Panc1 (cell line): Measurements from ENCODE around the gene AP1B1. TPM values are rescaled to one million over a fixed set of nuclear protein-coding genes. Genes with fewer than 3 reads are reported as not detected.
"Not testable (repeated sequence)": the region's sequence is repeated elsewhere in the genome, so short reads cannot be mapped to it uniquely, and the experiment has no call there.

ENCODE experiments used
- ATAC-seq: fragments of 200-7000 bp; cut with Tn5 transposase; 2 replicates; pipeline ENCODE4 v1.9.1; 2020; ENCODE audit warnings: mild to moderate bottlenecking, moderate library complexity
- BruUV-seq: library from RNA; stranded (reverse); fragments of 400-500 nt; replicated peaks from 2 replicates; lab custom pipeline; 2021; lab: Mats Ljungman, UMichigan
- CTCF ChIA-PET: fragments of 300-600 bp; sonication (Branson Sonifier 250); formaldehyde crosslinking; loops from one replicate; lab custom pipeline; 2022; ENCODE audit warnings: antibody characterized with exemption; lab: Charles Lee
- POLR2A ChIA-PET: fragments of 300-600 bp; sonication (Branson Sonifier 250); formaldehyde crosslinking; loops from one replicate; lab custom pipeline; 2022; ENCODE audit warnings: antibody characterized with exemption; lab: Charles Lee
- DNase-seq: peaks from one replicate; pipeline ENCODE4 v3.0.0-alpha.2; 2010; ENCODE audit warnings: low read depth, low spot score
- H3K27ac ChIP-seq: 2 replicates; pipeline ENCODE4 v1.5.1; 2011; ENCODE audit warnings: mild to moderate bottlenecking, low read length, inconsistent platforms
- H3K27me3 ChIP-seq: fragments of 200-500 bp; sonication (Bioruptor generic); 2 replicates; pipeline ENCODE4 v1.6.0; 2014; ENCODE audit warnings: low read length, inconsistent platforms; ENCODE audit not compliant: control insufficient read depth, insufficient read depth
- H3K36me3 ChIP-seq: fragments of 200-500 bp; sonication (Bioruptor generic); 2 replicates; pipeline ENCODE4 v1.5.1; 2014; ENCODE audit warnings: inconsistent platforms, mild to moderate bottlenecking, low read length, moderate library complexity; ENCODE audit not compliant: control insufficient read depth, insufficient read depth
- H3K4me1 ChIP-seq: 2 replicates; pipeline ENCODE4 v1.5.1; 2011; ENCODE audit warnings: inconsistent platforms, mild to moderate bottlenecking, low read length, moderate library complexity; ENCODE audit not compliant: control insufficient read depth, insufficient read depth
- H3K4me3 ChIP-seq, 2 experiments: 2 replicates each; pipeline ENCODE4 v1.5.1; 2011 to 2012; ENCODE audit warnings: low read depth in 2 of 2, low read length in 2 of 2, mild to moderate bottlenecking in 2 of 2, inconsistent platforms in 1 of 2, moderate library complexity in 1 of 2
- H3K9me3 ChIP-seq: fragments of 200-500 bp; sonication (Bioruptor generic); 2 replicates; pipeline ENCODE4 v1.5.1; 2014; ENCODE audit warnings: low read depth, mild to moderate bottlenecking, inconsistent platforms, low read length, moderate library complexity; ENCODE audit not compliant: control insufficient read depth, insufficient read depth
- CTCF ChIP-seq: fragments of 450-650 bp; IDR thresholded peaks from 2 replicates; pipeline ENCODE4 v1.5.1; 2017; ENCODE audit warnings: mild to moderate bottlenecking
- POLR2AphosphoS5 ChIP-seq: IDR thresholded peaks from 2 replicates; pipeline ENCODE4 v1.6.1; 2012; ENCODE audit warnings: mild to moderate bottlenecking, low read depth, low read length, moderate library complexity
- SIN3A ChIP-seq: IDR thresholded peaks from 2 replicates; pipeline ENCODE4 v1.6.1; 2012; ENCODE audit warnings: low read depth, mild to moderate bottlenecking, low read length, moderate library complexity, borderline replicate concordance; ENCODE audit not compliant: insufficient read depth
- TCF7L2 ChIP-seq: IDR thresholded peaks from 2 replicates; pipeline ENCODE4 v1.6.1; 2011; ENCODE audit warnings: mild to moderate bottlenecking, low read depth, low read length, inconsistent platforms
- in situ Hi-C: cut with HindIII; loops from 2 replicates; pipeline ENCODE4 v1.10.0; 2016; ENCODE audit warnings: low sequenced_read_pairs, low pct_unique_long_range_greater_than_20kb
- intact Hi-C: fragments of 100-400 bp; cut with micrococcal nuclease; formaldehyde crosslinking; loops from one replicate; pipeline ENCODE4 v1.10.0; 2022; ENCODE audit not compliant: unreplicated experiment
- total RNA-seq: library from RNA; stranded (reverse); gene quantifications from one replicate; pipeline ENCODE4 v1.2.1, GENCODE V29; 2021; ENCODE audit not compliant: unreplicated experiment
- TF ChIP-seq, protein P1 (sequence below), 2 experiments: IDR thresholded peaks; 2 replicates each; pipeline ENCODE4 v1.6.1; 2011 to 2012; ENCODE audit warnings: low read depth in 2 of 2, control low read depth in 1 of 2, low read length in 1 of 2, mild to moderate bottlenecking in 1 of 2, moderate library complexity in 1 of 2; ENCODE audit not compliant: insufficient read depth in 1 of 2

Gene AP1B1
- total RNA-seq, 1 experiment from 2014 or later, result 48.6 TPM

DNA sequence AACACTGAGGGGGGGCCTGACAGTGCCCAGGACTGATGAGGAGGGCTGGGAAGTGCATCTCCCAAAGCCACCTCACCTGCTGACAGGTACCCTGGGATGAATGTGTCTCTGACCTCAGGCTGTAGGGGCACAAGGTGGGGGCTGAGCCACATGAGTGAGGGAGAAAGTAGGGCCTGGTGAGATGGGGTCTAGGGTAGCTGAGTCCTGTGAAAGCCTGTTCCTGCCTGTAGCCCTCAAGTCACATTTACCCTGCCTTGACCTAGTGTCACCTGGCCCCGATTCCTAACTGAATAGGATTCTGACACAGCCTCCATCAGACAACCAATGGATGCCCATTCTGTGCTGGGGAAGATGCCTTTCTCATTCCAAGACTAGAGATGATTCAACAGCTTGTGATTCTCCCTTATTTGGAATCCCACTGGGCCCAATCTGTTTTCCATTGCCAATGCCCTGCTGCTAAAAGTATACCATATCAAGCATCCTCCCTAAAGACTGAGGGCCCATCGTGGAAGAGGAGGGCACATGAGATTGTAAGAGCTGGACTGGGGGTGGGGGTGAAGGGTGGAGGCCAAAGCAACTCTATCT is 38.9 kb upstream of the AP1B1 start:
- POLR2A ChIA-PET, result no interaction called here
- no peak for DNase-seq
- Histone ChIP-seq H3K36me3 (no peaks in the 10 kb centered on the region), H3K9me3 (no peaks in the 10 kb centered on the region), H3K27me3 (no peaks in the 10 kb centered on the region; the same call in 1 of the 2 replicates), H3K4me3 (no peak overlapping the region), H3K27ac (no peak overlapping the region), H3K4me1 (no peaks in the 10 kb centered on the region)
- TF ChIP-seq, protein P1, sequence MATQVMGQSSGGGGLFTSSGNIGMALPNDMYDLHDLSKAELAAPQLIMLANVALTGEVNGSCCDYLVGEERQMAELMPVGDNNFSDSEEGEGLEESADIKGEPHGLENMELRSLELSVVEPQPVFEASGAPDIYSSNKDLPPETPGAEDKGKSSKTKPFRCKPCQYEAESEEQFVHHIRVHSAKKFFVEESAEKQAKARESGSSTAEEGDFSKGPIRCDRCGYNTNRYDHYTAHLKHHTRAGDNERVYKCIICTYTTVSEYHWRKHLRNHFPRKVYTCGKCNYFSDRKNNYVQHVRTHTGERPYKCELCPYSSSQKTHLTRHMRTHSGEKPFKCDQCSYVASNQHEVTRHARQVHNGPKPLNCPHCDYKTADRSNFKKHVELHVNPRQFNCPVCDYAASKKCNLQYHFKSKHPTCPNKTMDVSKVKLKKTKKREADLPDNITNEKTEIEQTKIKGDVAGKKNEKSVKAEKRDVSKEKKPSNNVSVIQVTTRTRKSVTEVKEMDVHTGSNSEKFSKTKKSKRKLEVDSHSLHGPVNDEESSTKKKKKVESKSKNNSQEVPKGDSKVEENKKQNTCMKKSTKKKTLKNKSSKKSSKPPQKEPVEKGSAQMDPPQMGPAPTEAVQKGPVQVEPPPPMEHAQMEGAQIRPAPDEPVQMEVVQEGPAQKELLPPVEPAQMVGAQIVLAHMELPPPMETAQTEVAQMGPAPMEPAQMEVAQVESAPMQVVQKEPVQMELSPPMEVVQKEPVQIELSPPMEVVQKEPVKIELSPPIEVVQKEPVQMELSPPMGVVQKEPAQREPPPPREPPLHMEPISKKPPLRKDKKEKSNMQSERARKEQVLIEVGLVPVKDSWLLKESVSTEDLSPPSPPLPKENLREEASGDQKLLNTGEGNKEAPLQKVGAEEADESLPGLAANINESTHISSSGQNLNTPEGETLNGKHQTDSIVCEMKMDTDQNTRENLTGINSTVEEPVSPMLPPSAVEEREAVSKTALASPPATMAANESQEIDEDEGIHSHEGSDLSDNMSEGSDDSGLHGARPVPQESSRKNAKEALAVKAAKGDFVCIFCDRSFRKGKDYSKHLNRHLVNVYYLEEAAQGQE (IDR thresholded peaks at IDR 0.05; ENCODE audit: insufficient read depth in 1 of 2, low read depth in 2 of 2, low read length in 1 of 2), result no peak
- TF ChIP-seq POLR2AphosphoS5, result no peak
- TF ChIP-seq CTCF, result no peak
- TF ChIP-seq SIN3A, result no peak
- TF ChIP-seq TCF7L2, result no peak
- in situ Hi-C loops, result no loop called here
- CTCF ChIA-PET, result no interaction called here
- intact Hi-C loops, result no loop called here
- no TSS peak for BruUV-seq
- ATAC-seq, result no peak

DNA sequence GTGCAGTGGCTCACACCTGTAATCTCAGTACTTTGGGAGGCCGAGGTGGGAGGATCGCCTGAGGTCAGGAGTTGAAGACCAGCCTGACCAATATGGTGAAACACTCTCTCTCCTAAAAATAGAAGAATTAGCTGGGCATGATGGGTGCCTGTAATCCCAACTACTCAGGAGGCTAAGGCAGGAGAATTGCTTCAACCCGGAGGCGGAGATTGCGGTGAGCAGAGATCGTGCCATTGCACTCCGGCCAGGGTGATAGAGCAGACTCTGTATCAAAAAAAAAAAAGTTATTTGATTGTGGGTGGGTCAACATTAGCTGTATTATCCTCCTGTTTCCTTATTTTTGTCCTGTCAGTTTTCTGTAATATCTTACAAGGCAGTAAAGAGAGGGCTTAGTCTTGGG is 38.1 kb upstream of the AP1B1 start:
- DNase-seq (no peak), ATAC-seq (no peak)
- intact Hi-C loops (no loop called here), in situ Hi-C loops (no loop called here)
- no TSS peak for BruUV-seq
- Histone ChIP-seq H3K27me3 (no peaks in the 10 kb centered on the region; the same call in 1 of the 2 replicates), H3K27ac (no peak overlapping the region), H3K36me3 (no peaks in the 10 kb centered on the region), H3K4me1 (no peaks in the 10 kb centered on the region), H3K4me3 (no peak overlapping the region), H3K9me3 (no peaks in the 10 kb centered on the region)
- CTCF ChIA-PET, result no interaction called here
- no peak for TF ChIP-seq CTCF
- no peak for TF ChIP-seq TCF7L2
- no peak for TF ChIP-seq SIN3A
- no peak for TF ChIP-seq POLR2AphosphoS5
- TF ChIP-seq, protein P1 (IDR thresholded peaks at IDR 0.05; ENCODE audit: insufficient read depth in 1 of 2, low read depth in 2 of 2, low read length in 1 of 2), result no peak
- POLR2A ChIA-PET, result no interaction called here

DNA sequence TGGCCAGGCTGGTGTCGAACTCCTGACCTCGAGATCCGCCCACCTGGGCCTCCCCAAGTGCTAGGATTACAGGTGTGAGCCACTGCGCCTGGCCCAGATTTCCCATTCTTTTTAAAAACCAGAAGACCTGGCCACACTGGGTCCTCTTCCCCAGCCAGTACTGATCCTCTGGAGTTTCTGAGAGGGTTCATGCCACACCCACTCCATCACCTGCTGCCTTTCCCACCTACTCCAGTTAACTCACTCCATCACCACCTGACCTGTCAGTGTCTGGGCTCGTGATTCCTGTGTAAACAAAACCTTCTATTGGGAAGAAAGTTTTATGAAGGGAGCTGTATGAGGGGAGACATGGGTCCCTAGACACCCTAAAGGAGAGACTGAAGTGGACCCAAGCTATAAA is 30.3 kb upstream of the AP1B1 start:
- H3K27me3 ChIP-seq, H3K36me3 ChIP-seq, DNase-seq, H3K4me1 ChIP-seq, H3K27ac ChIP-seq, BruUV-seq, in situ Hi-C loops, POLR2A ChIA-PET, H3K4me3 ChIP-seq, ATAC-seq, intact Hi-C loops, H3K9me3 ChIP-seq: not testable (repeated sequence)
- CTCF ChIA-PET, result interaction anchor here (0.7 kb wide), 1 partner anchor 20 kb away, joined by 10 read pairs; no protein-coding TSS in a partner anchor
